ENCODE measurements around the gene MXI1.

The MXI1 gene

GRCh38 chr10:110207011-110207804 lies at the start of gene MXI1:
MXI1 (plus strand) TSS chr10:110207605; CDS start chr10:110207809, 204 bp downstream.
- in situ Hi-C loops (cut with HindIII; ENCODE audit: low sequenced_read_pairs): no loop called here

GRCh38 chr10:110158051-110159005 lies 49.1 kb upstream of the MXI1 start:
- in situ Hi-C loops (cut with HindIII; ENCODE audit: low sequenced_read_pairs): no loop called here

GRCh38 chr10:110160081-110160480 lies 47.3 kb upstream of the MXI1 start:
- in situ Hi-C loops (cut with HindIII; ENCODE audit: low sequenced_read_pairs): loop anchor here (5.0 kb wide), 1 partner anchor 37 kb away; no protein-coding TSS in a partner anchor

GRCh38 chr10:110160522-110160921 lies 46.9 kb upstream of the MXI1 start:
- in situ Hi-C loops (cut with HindIII; ENCODE audit: low sequenced_read_pairs): loop anchor here (5.0 kb wide), 1 partner anchor 37 kb away; no protein-coding TSS in a partner anchor

GRCh38 chr10:110162741-110163145 lies 44.7 kb upstream of the MXI1 start:
- in situ Hi-C loops (cut with HindIII; ENCODE audit: low sequenced_read_pairs): loop anchor here (5.0 kb wide), 1 partner anchor 35 kb away; no protein-coding TSS in a partner anchor

- in situ Hi-C loops (cut with HindIII; ENCODE audit: low sequenced_read_pairs): loop anchor here (5.0 kb wide), 1 partner anchor 34 kb away; no protein-coding TSS in a partner anchor
Observed at GRCh38 chr10:110163192-110163773, 44.1 kb upstream of the MXI1 start.

GRCh38 chr10:110163841-110164240 lies 43.6 kb upstream of the MXI1 start:
- in situ Hi-C loops (cut with HindIII; ENCODE audit: low sequenced_read_pairs): loop anchor here (5.0 kb wide), 1 partner anchor 33 kb away; no protein-coding TSS in a partner anchor

GRCh38 chr10:110165239-110165638 lies 42.2 kb upstream of the MXI1 start:
- in situ Hi-C loops (cut with HindIII; ENCODE audit: low sequenced_read_pairs): no loop called here

- in situ Hi-C loops (cut with HindIII; ENCODE audit: low sequenced_read_pairs): no loop called here
Observed at GRCh38 chr10:110167149-110167548, 40.3 kb upstream of the MXI1 start.

- in situ Hi-C loops (cut with HindIII; ENCODE audit: low sequenced_read_pairs): no loop called here
Observed at GRCh38 chr10:110168601-110169481, 38.6 kb upstream of the MXI1 start.

GRCh38 chr10:110169586-110169985 lies 37.8 kb upstream of the MXI1 start:
- in situ Hi-C loops (cut with HindIII; ENCODE audit: low sequenced_read_pairs): no loop called here

GRCh38 chr10:110170142-110170971 lies 37.0 kb upstream of the MXI1 start:
- in situ Hi-C loops (cut with HindIII; ENCODE audit: low sequenced_read_pairs): no loop called here

- in situ Hi-C loops (cut with HindIII; ENCODE audit: low sequenced_read_pairs): no loop called here
Observed at GRCh38 chr10:110171032-110171431, 36.4 kb upstream of the MXI1 start.

GRCh38 chr10:110172155-110172554 lies 35.2 kb upstream of the MXI1 start:
- in situ Hi-C loops (cut with HindIII; ENCODE audit: low sequenced_read_pairs): no loop called here

GRCh38 chr10:110174201-110174600 lies 33.2 kb upstream of the MXI1 start:
- in situ Hi-C loops (cut with HindIII; ENCODE audit: low sequenced_read_pairs): no loop called here

- in situ Hi-C loops (cut with HindIII; ENCODE audit: low sequenced_read_pairs): no loop called here
Observed at GRCh38 chr10:110174816-110175215, 32.6 kb upstream of the MXI1 start.

GRCh38 chr10:110175406-110175805 lies 32.0 kb upstream of the MXI1 start:
- in situ Hi-C loops (cut with HindIII; ENCODE audit: low sequenced_read_pairs): no loop called here

- in situ Hi-C loops (cut with HindIII; ENCODE audit: low sequenced_read_pairs): no loop called here
Observed at GRCh38 chr10:110176141-110177030, 31.0 kb upstream of the MXI1 start.

Measured in endothelial cell of hepatic sinusoid (primary cell).